ENCODE measurements around the gene FBLIM1. TPM values are rescaled to one million over a fixed set of nuclear protein-coding genes. Genes with fewer than 3 reads are reported as not detected.
"Not testable (repeated sequence)": the region's sequence is repeated elsewhere in the genome, so short reads cannot be mapped to it uniquely, and the experiment has no call there.

Gene FBLIM1
- total RNA-seq, 1 experiment from 2014 or later, result 10.3 TPM

GRCh38 chr1:15808955-15809354, 50.4 kb downstream of the FBLIM1 start:
- DNase-seq (ENCODE audit: low read depth), result no peak

- no peak for DNase-seq (ENCODE audit: low read depth)
Observed at GRCh38 chr1:15810073-15810472, 51.5 kb downstream of the FBLIM1 start.

GRCh38 chr1:15816674-15817073, 58.1 kb downstream of the FBLIM1 start:
- DNase-seq (ENCODE audit: low read depth), result no peak

DNA sequence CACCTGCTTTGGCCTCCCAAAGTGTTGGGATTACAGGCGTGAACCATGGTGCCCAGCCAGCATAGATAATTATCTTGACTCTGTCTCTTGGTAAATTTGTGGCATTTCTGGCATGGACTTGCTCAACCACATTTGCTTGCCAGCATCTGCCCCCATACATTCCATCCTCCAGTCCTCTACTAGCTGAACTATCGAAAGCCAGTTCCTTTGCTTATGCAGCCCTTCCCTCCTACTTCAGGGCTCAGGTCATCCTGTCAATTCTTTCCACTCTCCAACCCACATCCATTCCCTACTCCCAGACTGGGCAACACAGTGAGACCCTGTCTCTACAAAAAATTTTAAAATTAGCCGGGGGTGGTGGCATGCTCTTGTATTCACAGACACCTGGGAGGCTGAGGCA, 61.9 kb downstream of the FBLIM1 start:
- DNase-seq (ENCODE audit: low read depth), result no peak

DNA sequence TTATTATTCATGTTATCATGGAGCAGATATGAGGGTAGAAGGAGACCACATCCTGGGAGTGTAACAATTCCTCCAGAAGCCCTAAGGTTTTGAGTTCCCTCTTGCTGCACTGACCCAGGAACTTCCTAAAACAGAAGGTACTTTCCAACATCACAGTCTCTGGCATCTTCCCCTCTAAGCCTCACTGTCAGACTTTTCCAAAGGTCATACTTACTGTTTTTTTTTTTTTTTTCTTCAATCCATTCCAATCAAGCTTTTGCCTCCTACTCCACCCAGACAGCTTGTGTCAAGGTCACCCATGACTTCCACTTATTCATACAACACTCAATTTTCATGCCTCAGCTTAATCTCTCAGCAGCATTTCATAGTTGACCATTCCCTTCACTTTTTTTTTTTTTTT, 67.2 kb downstream of the FBLIM1 start:
- no peak for DNase-seq (ENCODE audit: low read depth)

DNA sequence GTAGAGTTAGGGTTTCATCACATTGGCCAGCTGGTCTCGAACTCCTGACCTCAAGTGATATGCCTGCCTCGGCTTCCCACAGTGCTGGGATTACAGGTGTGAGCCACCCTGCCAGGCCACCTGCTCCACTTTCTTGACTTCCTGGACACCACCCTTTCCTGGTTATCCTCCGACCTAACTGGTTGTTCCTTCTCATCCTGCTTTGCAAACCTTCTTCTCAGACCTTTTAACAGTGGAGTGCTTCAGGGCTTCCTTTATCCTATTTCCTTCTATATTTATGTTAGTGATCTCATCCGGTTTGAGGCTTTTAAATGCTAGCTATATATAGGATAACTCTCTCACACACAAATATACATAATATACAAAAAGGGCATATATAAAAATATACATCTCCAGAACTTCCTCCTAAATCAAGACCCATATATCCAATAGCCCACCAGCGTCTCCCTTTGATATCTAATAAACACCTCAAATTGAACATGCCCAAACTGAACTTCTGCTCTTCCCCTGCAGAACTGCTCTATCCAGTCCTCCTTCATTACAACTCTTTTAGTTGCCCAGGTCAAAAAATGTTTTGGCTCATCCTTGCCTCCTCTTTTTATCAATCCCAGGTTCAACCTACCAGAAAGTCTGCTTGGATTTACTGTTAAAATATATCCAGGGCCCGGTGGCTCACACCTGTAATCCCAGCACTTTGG, 68.4 kb downstream of the FBLIM1 start:
- no peak for DNase-seq (ENCODE audit: low read depth)

GRCh38 chr1:15827567-15827966, 69.0 kb downstream of the FBLIM1 start:
- DNase-seq (ENCODE audit: low read depth), result not testable (repeated sequence)

DNA sequence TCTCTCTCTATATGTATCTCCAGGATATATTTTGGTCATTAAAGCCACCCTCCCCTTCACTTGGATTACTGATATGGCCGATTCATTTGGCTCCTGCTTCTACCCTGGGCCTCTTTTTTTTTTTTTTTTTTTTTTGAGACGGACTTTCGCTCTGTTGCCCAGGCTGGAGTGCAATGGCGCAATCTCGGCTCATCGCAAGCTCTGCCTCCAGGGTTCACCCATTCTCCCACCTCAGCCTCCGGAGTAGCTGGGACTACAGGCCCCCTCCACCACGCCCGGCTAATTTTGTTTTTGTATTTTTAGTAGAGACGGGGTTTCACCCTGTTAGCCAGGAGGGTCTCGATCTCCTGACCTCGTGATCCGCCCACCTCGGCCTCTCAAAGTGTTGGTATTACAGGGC, 70.3 kb downstream of the FBLIM1 start:
- DNase-seq (ENCODE audit: low read depth), result not testable (repeated sequence)

DNA sequence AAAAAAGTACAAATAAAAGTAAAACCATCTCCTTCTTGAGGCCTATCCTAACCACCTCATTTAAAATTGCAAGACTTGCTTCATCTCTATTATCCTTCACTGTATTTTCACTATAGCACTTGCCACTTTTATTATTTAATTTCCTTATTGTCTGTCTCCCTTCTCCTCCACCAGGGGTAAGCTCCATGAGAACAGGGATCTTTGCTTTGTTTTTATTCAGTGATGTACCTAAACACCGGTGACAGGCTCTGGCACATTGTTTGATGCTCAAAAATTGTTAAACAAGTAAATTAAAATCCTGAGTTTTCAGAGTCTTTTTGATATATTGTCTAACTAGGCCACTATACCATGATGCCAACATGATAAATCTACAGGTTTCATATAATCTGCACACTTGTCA, 71.7 kb downstream of the FBLIM1 start:
- DNase-seq (ENCODE audit: low read depth), result no peak

GRCh38 chr1:15833069-15833679, 74.6 kb downstream of the FBLIM1 start:
- DNase-seq (ENCODE audit: low read depth), result peak; percentile 76

DNA sequence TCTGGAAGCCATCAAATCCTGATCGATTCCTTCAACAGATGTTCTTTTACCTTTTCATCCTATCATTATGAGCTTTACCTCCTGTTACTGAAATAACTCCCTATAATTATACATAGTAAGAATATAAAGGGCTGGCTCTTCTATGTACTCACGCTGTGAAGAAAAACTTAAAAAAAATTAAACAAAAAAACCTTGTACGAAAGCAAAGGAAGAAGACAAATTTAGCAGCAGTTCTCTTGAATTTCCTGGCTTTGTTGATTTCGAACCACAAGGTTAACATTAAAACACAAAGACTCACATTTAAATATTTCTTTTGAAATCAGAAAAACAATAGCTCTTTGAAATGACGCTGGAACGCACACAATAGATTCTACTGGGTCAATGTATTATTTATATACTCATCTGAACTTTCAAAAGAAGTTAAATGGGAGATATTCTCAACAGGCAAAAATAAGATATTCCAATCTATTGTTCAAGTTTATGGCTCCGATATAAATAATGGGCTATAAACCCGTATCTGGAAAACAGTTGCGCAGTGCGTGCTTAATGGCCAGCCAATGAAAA, 75.3 kb downstream of the FBLIM1 start:
- DNase-seq (ENCODE audit: low read depth), result no peak

- peak; percentile 89 for DNase-seq (ENCODE audit: low read depth)
Observed at GRCh38 chr1:15834406-15835204, 76.0 kb downstream of the FBLIM1 start.

DNA sequence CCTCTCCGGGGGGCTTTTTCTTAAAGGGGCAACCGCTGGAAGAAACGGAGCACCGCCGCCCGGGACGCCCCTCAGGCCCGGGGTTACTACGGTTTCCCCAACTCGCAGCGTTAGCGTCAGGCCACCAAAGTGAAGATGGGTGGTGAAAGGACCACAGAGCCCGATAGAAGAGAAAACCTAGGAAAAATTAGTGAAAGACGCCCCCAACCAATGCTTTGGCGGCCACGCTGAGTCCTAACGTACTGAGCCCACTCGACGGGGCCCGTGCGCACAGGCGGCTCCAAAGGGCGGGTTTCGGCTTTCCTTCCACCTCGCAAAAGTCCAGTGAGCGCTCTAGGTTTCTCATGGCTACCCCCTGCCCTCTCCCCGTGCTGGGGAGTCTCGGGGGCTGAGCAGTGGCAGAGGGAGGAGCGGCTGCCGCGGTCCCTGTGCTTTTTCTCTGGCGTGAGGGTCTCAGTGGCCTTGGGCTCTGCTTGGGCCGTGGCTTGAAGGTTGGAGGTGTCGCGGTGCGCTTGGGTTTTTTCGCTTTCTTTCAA, 76.7 kb downstream of the FBLIM1 start:
- DNase-seq (ENCODE audit: low read depth), result no peak

- DNase-seq (ENCODE audit: low read depth), result peak; percentile 99
Observed at GRCh38 chr1:15835741-15836510, 77.3 kb downstream of the FBLIM1 start.

Other genes with a start within 250 kb of the FBLIM1 start
- 8.2 and 11.3 TPM in 2 replicates for gene CASP9, start 234.6 kb upstream of the FBLIM1 start, total RNA-seq (2014; rRNA removed)
- 18.9 and 19.1 TPM in 2 replicates for gene DNAJC16, start 231.9 kb upstream of the FBLIM1 start, total RNA-seq (2014; rRNA removed)
- gene AGMAT, start 173.7 kb upstream of the FBLIM1 start, total RNA-seq (2014; rRNA removed), result 2.6 and 3.7 TPM in 2 replicates
- gene DDI2, start 141.3 kb upstream of the FBLIM1 start, total RNA-seq (2014; rRNA removed), result 6.2 and 10.8 TPM in 2 replicates
- 31.9 and 37.0 TPM in 2 replicates for gene PLEKHM2, start 74.5 kb upstream of the FBLIM1 start, total RNA-seq (2014; rRNA removed)
- gene SLC25A34, start 22.5 kb upstream of the FBLIM1 start, total RNA-seq (2014; rRNA removed), result 0.19 and 0.40 TPM in 2 replicates
- gene TMEM82, start 16.3 kb upstream of the FBLIM1 start, total RNA-seq (2014; rRNA removed), result 0.11 TPM in 1 of 2 replicates, not detected in the other
- gene UQCRHL, start 48.9 kb downstream of the FBLIM1 start, total RNA-seq (2014; rRNA removed), result 1.3 and 1.4 TPM in 2 replicates
- 7.6 and 7.7 TPM in 2 replicates for gene SPEN, start 88.9 kb downstream of the FBLIM1 start, total RNA-seq (2014; rRNA removed)
- gene ZBTB17, start 217.3 kb downstream of the FBLIM1 start, total RNA-seq (2014; rRNA removed), result 37.0 and 44.4 TPM in 2 replicates
- gene SRARP, start 245.4 kb downstream of the FBLIM1 start, total RNA-seq (2014; rRNA removed), result not detected in 2 replicates

Measured in LHCN-M2 (cell line).